Loucy (cell line): Measurements from ENCODE around the gene TBC1D22A.

Experiments
- H2AFZ ChIP-seq: fragments of 200-600 bp; sonication (generic); 2 replicates; pipeline ENCODE4 v1.6.0; 2016; ENCODE audit warnings: antibody characterized with exemption, mild to moderate bottlenecking, low read length, moderate library complexity
- H3F3A ChIP-seq: fragments of 200-600 bp; 2 replicates; pipeline ENCODE4 v1.6.0; 2016; ENCODE audit warnings: antibody characterized with exemption, low read depth, mild to moderate bottlenecking
- H3K27me3 ChIP-seq: fragments of 200-600 bp; sonication (generic); 2 replicates; pipeline ENCODE4 v1.6.1; 2014; ENCODE audit warnings: low read length, mild to moderate bottlenecking; ENCODE audit not compliant: insufficient read depth, poor library complexity, severe bottlenecking
- H3K36me3 ChIP-seq: fragments of 200-600 bp; sonication (generic); 2 replicates; pipeline ENCODE4 v1.6.1; 2016; ENCODE audit warnings: low read length; ENCODE audit not compliant: insufficient read depth
- H3K4me1 ChIP-seq: fragments of 200-600 bp; sonication (generic); 2 replicates; pipeline ENCODE4 v1.5.1; 2014; ENCODE audit warnings: low read length, mild to moderate bottlenecking; ENCODE audit not compliant: insufficient read depth, poor library complexity, severe bottlenecking
- H3K4me2 ChIP-seq: fragments of 200-600 bp; sonication (generic); 2 replicates; pipeline ENCODE4 v1.6.0; 2014; ENCODE audit warnings: antibody characterized with exemption, low read length, low read depth, mild to moderate bottlenecking; ENCODE audit not compliant: poor library complexity, severe bottlenecking
- H3K4me3 ChIP-seq: fragments of 200-600 bp; sonication (generic); 2 replicates; pipeline ENCODE4 v1.5.1; 2014; ENCODE audit warnings: low read length, mild to moderate bottlenecking, mixed read lengths; ENCODE audit not compliant: poor library complexity, severe bottlenecking
- H3K79me2 ChIP-seq: fragments of 200-600 bp; sonication (generic); 2 replicates; pipeline ENCODE4 v1.6.1; 2014; ENCODE audit warnings: low read length; ENCODE audit not compliant: insufficient read depth
- H3K9ac ChIP-seq: fragments of 200-600 bp; sonication (generic); 2 replicates; pipeline ENCODE4 v1.6.0; 2014; ENCODE audit warnings: mild to moderate bottlenecking, low read depth, low read length, moderate library complexity; ENCODE audit not compliant: poor library complexity, severe bottlenecking
- H3K9me2 ChIP-seq: fragments of 200-600 bp; sonication (generic); replicated peaks from 2 replicates; pipeline ENCODE4 v1.6.1; 2016; ENCODE audit warnings: low read depth, low read length, mixed read lengths
- H3K9me3 ChIP-seq: fragments of 200-600 bp; sonication (generic); 2 replicates; pipeline ENCODE4 v1.6.1; 2014; ENCODE audit warnings: mild to moderate bottlenecking, antibody characterized with exemption, low read length, low read depth; ENCODE audit not compliant: insufficient read depth
- H4K20me1 ChIP-seq: fragments of 200-600 bp; sonication (generic); 2 replicates; pipeline ENCODE4 v1.6.0; 2014; ENCODE audit warnings: antibody characterized with exemption, low read length, mild to moderate bottlenecking; ENCODE audit not compliant: insufficient read depth, poor library complexity, severe bottlenecking
- EZH2phosphoT487 ChIP-seq: fragments of 200-600 bp; IDR thresholded peaks from 2 replicates; pipeline ENCODE4 v1.6.1; 2018; ENCODE audit warnings: antibody characterized with exemption, mild to moderate bottlenecking, moderate library complexity, borderline replicate concordance
- TF ChIP-seq, protein P1 (sequence below): fragments of 200-600 bp; sonication (generic); conservative IDR thresholded peaks from 2 replicates; pipeline ENCODE4 v1.5.1; 2014; ENCODE audit warnings: mild to moderate bottlenecking, antibody characterized with exemption, low read length

Gene TBC1D22A

DNA sequence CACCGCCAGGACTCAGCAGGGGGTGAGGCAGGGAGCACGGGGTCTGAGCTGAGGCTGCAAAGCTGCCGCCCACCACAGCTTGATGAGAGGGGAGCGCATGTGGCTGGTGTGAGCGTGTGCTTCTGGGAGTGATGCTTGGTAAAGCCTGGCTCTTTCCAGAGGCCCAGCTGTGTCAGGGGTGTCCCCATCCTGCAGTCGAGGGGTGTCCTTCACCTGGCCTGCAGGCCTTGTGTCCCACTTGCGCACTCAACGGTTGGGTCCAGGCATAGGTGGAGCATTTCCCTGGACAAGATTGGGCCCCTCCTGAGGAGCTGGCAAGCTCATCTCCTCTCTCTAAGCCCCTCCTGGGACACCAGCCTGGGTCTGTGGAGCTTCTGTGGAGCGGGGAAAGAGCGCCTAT, 273.9 kb downstream of the TBC1D22A start:
- no peaks in the 10 kb centered on the region; the same call in 1 of the 2 replicates for H3K79me2 ChIP-seq
- TF ChIP-seq, protein P1, sequence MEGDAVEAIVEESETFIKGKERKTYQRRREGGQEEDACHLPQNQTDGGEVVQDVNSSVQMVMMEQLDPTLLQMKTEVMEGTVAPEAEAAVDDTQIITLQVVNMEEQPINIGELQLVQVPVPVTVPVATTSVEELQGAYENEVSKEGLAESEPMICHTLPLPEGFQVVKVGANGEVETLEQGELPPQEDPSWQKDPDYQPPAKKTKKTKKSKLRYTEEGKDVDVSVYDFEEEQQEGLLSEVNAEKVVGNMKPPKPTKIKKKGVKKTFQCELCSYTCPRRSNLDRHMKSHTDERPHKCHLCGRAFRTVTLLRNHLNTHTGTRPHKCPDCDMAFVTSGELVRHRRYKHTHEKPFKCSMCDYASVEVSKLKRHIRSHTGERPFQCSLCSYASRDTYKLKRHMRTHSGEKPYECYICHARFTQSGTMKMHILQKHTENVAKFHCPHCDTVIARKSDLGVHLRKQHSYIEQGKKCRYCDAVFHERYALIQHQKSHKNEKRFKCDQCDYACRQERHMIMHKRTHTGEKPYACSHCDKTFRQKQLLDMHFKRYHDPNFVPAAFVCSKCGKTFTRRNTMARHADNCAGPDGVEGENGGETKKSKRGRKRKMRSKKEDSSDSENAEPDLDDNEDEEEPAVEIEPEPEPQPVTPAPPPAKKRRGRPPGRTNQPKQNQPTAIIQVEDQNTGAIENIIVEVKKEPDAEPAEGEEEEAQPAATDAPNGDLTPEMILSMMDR, result no peak
- no peak for TF ChIP-seq EZH2phosphoT487
- H3K36me3 ChIP-seq, result peaks cover 6% of the 10 kb centered on the region; the same call in 1 of the 2 replicates
- no peaks in the 10 kb centered on the region for H3K9me3 ChIP-seq
- H3K4me2 ChIP-seq, result no peak overlapping the region
- H3K4me3 ChIP-seq, result no peak overlapping the region
- H2AFZ ChIP-seq, result no peak overlapping the region
- H3K27me3 ChIP-seq, result no peaks in the 10 kb centered on the region
- H3K9me2 ChIP-seq, result no peaks in the 10 kb centered on the region
- H4K20me1 ChIP-seq, result peaks cover 2% of the 10 kb centered on the region
- H3K9ac ChIP-seq, result no peak overlapping the region
- H3F3A ChIP-seq, result no peaks in the 10 kb centered on the region
- peaks cover 10% of the 10 kb centered on the region for H3K4me1 ChIP-seq

DNA sequence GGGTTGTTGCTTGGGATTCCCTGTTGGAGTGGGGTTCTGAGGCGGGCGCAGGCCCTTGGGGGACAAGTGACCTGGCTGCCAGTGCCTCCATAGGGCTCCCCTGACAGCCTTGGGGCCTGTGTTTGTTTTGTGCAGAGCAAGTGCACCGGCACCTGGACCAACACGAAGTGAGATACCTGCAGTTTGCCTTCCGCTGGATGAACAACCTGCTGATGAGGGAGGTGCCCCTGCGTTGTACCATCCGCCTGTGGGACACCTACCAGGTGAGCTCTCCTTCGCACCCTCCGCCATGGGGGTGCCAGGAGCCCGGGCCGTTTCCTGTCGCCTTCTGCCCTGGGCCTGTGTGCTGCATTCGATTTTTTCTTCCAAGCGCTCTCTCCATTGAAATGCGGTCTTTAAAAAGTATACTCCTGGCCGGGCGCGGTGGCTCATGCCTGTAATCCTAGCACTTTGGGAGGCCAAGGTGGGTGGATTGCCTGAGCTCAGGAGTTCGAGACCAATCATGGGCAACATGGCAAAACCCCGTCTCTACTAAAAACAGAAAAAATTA, 274.6 kb downstream of the TBC1D22A start:
- Histone ChIP-seq H3K36me3 (peaks cover 6% of the 10 kb centered on the region; the same call in 1 of the 2 replicates), H2AFZ (no peak overlapping the region), H3K9ac (no peak overlapping the region), H3K9me3 (no peaks in the 10 kb centered on the region), H3K4me2 (no peak overlapping the region), H4K20me1 (peaks cover 2% of the 10 kb centered on the region), H3K79me2 (no peaks in the 10 kb centered on the region; the same call in 1 of the 2 replicates), H3K4me3 (no peak overlapping the region), H3K4me1 (peaks cover 10% of the 10 kb centered on the region), H3K27me3 (no peaks in the 10 kb centered on the region), H3K9me2 (no peaks in the 10 kb centered on the region), H3F3A (no peaks in the 10 kb centered on the region)
- TF ChIP-seq, protein P1, result no peak
- TF ChIP-seq EZH2phosphoT487, result no peak

DNA sequence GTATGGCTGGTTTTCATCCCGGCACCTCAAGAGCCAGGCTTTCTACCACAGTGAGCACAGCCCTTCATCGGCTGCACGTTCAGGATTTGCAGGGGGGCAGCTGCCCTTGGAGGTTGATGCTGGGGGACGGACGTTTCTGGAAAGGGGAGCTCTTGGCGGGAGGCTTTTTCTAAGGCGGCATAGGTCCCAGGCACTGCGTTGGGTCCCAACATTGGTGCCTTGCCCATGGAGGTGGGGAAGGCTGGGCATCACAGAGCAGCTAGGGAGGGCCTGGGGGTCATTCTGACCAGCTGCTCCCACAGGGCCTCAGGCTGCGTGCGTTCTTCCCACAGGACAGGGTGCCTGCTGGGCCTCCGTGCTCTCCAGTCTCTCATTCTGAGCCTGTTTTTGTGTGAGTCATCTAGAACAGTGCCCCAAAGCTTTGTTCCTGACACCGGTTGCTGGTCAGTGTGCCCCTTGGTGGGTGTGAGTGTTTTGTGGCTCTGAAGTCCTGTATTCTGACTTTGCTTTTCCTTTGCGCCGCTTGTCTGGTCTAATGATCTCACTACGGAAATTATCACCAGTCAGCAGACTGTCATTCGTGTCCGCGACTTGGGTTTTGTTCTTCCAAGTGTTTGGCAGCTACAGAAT, 275.9 kb downstream of the TBC1D22A start:
- Histone ChIP-seq H3F3A (no peaks in the 10 kb centered on the region), H3K4me3 (no peak overlapping the region), H3K27me3 (no peaks in the 10 kb centered on the region), H3K4me2 (no peak overlapping the region), H3K36me3 (peaks cover 6% of the 10 kb centered on the region; the same call in 1 of the 2 replicates), H3K9me2 (no peaks in the 10 kb centered on the region), H2AFZ (no peak overlapping the region), H4K20me1 (peaks cover 2% of the 10 kb centered on the region), H3K4me1 (peaks cover 11% of the 10 kb centered on the region), H3K79me2 (no peaks in the 10 kb centered on the region; the same call in 1 of the 2 replicates), H3K9ac (no peak overlapping the region), H3K9me3 (no peaks in the 10 kb centered on the region)
- no peak for TF ChIP-seq EZH2phosphoT487
- TF ChIP-seq, protein P1, result no peak
